ENCODE data around the gene ARHGEF40.

DNA sequence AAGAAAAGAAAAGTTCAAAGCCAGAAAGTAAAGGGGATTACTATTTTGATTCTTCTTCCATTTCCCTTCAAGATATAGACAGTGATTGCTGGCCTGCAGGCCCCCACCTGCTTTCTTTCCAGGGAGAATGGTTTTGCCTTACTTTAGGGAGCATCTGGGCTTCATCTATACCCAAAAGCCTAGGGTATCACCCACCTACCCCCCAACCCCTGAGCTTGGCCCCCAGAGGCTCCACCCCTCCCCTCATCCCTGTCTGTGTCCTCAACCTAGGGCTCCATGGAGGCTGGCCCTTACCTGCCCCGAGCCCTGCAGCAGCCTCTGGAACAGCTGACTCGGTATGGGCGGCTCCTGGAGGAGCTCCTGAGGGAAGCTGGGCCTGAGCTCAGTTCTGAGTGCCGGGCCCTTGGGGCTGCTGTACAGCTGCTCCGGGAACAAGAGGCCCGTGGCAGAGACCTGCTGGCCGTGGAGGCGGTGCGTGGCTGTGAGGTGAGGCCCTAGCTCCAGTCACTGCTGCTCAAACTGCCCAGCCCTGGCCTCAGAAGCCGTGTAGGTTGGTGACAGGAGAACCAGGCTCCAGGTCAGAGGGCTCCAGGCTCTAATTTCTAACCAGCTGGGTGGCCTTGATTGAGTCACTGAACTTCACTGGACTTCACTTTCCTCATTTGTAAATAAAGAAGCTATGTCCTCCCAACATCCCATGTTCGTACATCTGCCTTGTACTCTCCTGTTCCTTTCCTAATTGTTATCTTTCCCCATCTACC is 13.6 kb downstream of the ARHGEF40 start:
- TF ChIP-seq POLR2A (IDR thresholded peaks at IDR 0.05): no peak
- TF ChIP-seq, protein P1, sequence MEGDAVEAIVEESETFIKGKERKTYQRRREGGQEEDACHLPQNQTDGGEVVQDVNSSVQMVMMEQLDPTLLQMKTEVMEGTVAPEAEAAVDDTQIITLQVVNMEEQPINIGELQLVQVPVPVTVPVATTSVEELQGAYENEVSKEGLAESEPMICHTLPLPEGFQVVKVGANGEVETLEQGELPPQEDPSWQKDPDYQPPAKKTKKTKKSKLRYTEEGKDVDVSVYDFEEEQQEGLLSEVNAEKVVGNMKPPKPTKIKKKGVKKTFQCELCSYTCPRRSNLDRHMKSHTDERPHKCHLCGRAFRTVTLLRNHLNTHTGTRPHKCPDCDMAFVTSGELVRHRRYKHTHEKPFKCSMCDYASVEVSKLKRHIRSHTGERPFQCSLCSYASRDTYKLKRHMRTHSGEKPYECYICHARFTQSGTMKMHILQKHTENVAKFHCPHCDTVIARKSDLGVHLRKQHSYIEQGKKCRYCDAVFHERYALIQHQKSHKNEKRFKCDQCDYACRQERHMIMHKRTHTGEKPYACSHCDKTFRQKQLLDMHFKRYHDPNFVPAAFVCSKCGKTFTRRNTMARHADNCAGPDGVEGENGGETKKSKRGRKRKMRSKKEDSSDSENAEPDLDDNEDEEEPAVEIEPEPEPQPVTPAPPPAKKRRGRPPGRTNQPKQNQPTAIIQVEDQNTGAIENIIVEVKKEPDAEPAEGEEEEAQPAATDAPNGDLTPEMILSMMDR (IDR thresholded peaks at IDR 0.05 in 4 of 5, conservative IDR thresholded peaks at IDR 0.05 in 1 of 5): no peak
